ENCODE results near the gene TP63.

Gene TP63

GRCh38 chr3:189734061-189734460 lies 102.9 kb downstream of the TP63 start:
- TF ChIP-seq CTCF (IDR thresholded peaks at IDR 0.05; ENCODE audit: extremely low read depth, insufficient read depth, missing control alignments) = no peak
- DNase-seq (ENCODE audit: low spot score) = no peak
- in situ Hi-C loops (cut with MboI; ENCODE audit: low pct_unique_long_range_greater_than_20kb, low sequenced_read_pairs, unreplicated experiment) = no loop called here

GRCh38 chr3:189735913-189736312 lies 104.7 kb downstream of the TP63 start:
- no peak for TF ChIP-seq CTCF (IDR thresholded peaks at IDR 0.05; ENCODE audit: extremely low read depth, insufficient read depth, missing control alignments)
- in situ Hi-C loops (cut with MboI; ENCODE audit: low pct_unique_long_range_greater_than_20kb, low sequenced_read_pairs, unreplicated experiment) = no loop called here
- no peak for DNase-seq (ENCODE audit: low spot score)

- in situ Hi-C loops (cut with MboI; ENCODE audit: low pct_unique_long_range_greater_than_20kb, low sequenced_read_pairs, unreplicated experiment) = no loop called here
- no peak for TF ChIP-seq CTCF (IDR thresholded peaks at IDR 0.05; ENCODE audit: extremely low read depth, insufficient read depth, missing control alignments)
- no peak for DNase-seq (ENCODE audit: low spot score)
Observed at GRCh38 chr3:189737071-189737470, 105.9 kb downstream of the TP63 start.

- in situ Hi-C loops (cut with MboI; ENCODE audit: low pct_unique_long_range_greater_than_20kb, low sequenced_read_pairs, unreplicated experiment) = no loop called here
- TF ChIP-seq CTCF (IDR thresholded peaks at IDR 0.05; ENCODE audit: extremely low read depth, insufficient read depth, missing control alignments) = no peak
- no peak for DNase-seq (ENCODE audit: low spot score)
Observed at GRCh38 chr3:189737619-189738018, 106.4 kb downstream of the TP63 start.

GRCh38 chr3:189739378-189739777 lies 108.2 kb downstream of the TP63 start:
- DNase-seq (ENCODE audit: low spot score) = no peak
- no peak for TF ChIP-seq CTCF (IDR thresholded peaks at IDR 0.05; ENCODE audit: extremely low read depth, insufficient read depth, missing control alignments)
- in situ Hi-C loops (cut with MboI; ENCODE audit: low pct_unique_long_range_greater_than_20kb, low sequenced_read_pairs, unreplicated experiment) = no loop called here

GRCh38 chr3:189740156-189740555 lies 109.0 kb downstream of the TP63 start:
- DNase-seq (ENCODE audit: low spot score) = no peak
- in situ Hi-C loops (cut with MboI; ENCODE audit: low pct_unique_long_range_greater_than_20kb, low sequenced_read_pairs, unreplicated experiment) = no loop called here
- TF ChIP-seq CTCF (IDR thresholded peaks at IDR 0.05; ENCODE audit: extremely low read depth, insufficient read depth, missing control alignments) = no peak

- in situ Hi-C loops (cut with MboI; ENCODE audit: low pct_unique_long_range_greater_than_20kb, low sequenced_read_pairs, unreplicated experiment) = no loop called here
Observed at GRCh38 chr3:189744235-189744634, 113.0 kb downstream of the TP63 start.

More at GRCh38 chr3:189744235-189744634, 113.0 kb downstream of the TP63 start:
- DNase-seq (ENCODE audit: low spot score) = no peak
- no peak for TF ChIP-seq CTCF (IDR thresholded peaks at IDR 0.05; ENCODE audit: extremely low read depth, insufficient read depth, missing control alignments)
